ENCODE data around the gene RNLS. TPM values are rescaled to one million over a fixed set of nuclear protein-coding genes. Genes with fewer than 3 reads are reported as not detected.

RNLS gene
- total and polyA plus RNA-seq, 2 of the 8 experiments (the other 6 are each of a cell fraction or from before 2014, with no cell fraction given): 7.5 to 12.7 TPM

GRCh38 chr10:88390041-88390440 lies 193.1 kb downstream of the RNLS start:
- 87% methylated on average over 4 of the region's 4 CpGs; no CpG with 5 or more reads in 1 of the 2 experiments for WGBS, 2 experiments (ENCODE audit: extremely low coverage in 1 of 2, insufficient coverage in 1 of 2, insufficient read length in 1 of 2, insufficient replicate concordance in 2 of 2, low coverage in 1 of 2, low lambda C conversion rate in 2 of 2, missing lambda C conversion rate in 1 of 2)
- CTCF ChIA-PET (ENCODE audit: partially characterized antibody): interaction anchor here (0.9 to 4.8 kb wide), 30 partner anchors 10 to 572 kb away, joined by 3 to 25 read pairs (median 5); partner anchors contain the start of genes ATAD1, KLLN and PTEN

More at GRCh38 chr10:88390041-88390440, 193.1 kb downstream of the RNLS start:
- no peak for FAIRE-seq
- H3K27ac ChIP-seq (ENCODE audit: low read depth, low read length): no peak overlapping the region
- no peak for DNase-seq (ENCODE audit: low read depth in 1 of 2, low spot score in 2 of 2)
- no peak overlapping the region for H2BK5ac ChIP-seq (ENCODE audit: low read depth, low read length)
- H2AK5ac ChIP-seq (ENCODE audit: low read depth, low read length): no peak overlapping the region
- H3K79me2 ChIP-seq (ENCODE audit: control insufficient read depth in 1 of 2, insufficient read depth in 2 of 2, low read length in 2 of 2): no peaks in the 10 kb centered on the region
- H3K4ac ChIP-seq (replicated peaks; ENCODE audit: insufficient read length, low read depth, low read length): no peak overlapping the region
- H3K56ac ChIP-seq (replicated peaks; ENCODE audit: insufficient read length, low read depth, low read length): no peak overlapping the region
- H2BK20ac ChIP-seq (ENCODE audit: low read length): no peak overlapping the region
- H3K9me3 ChIP-seq (ENCODE audit: insufficient read depth in 2 of 2, low read depth in 1 of 2, low read length in 1 of 2): no peaks in the 10 kb centered on the region
- no peak overlapping the region for H3K9ac ChIP-seq (replicated peaks in 1 of 4; ENCODE audit: extremely low read depth in 1 of 4, low read depth in 3 of 4, low read length in 3 of 4)
- no peak overlapping the region for H2BK12ac ChIP-seq (ENCODE audit: low read depth, low read length)
- H3K4me3 ChIP-seq (ENCODE audit: extremely low read depth in 1 of 4, insufficient read depth in 2 of 4, low read depth in 3 of 4, low read length in 4 of 4): no peak overlapping the region
- TF ChIP-seq SP4 (IDR thresholded peaks at IDR 0.05; ENCODE audit: low read length): no peak
- TF ChIP-seq CBX5 (IDR thresholded peaks at IDR 0.05; ENCODE audit: low read depth, low read length): no peak
- no peak for TF ChIP-seq TBP (IDR thresholded peaks at IDR 0.05; ENCODE audit: low read depth, low read length)
- no peak for TF ChIP-seq ZNF274 (IDR thresholded peaks at IDR 0.05; ENCODE audit: borderline replicate concordance, extremely low read depth, low read length)
- no peak for TF ChIP-seq BACH1 (IDR thresholded peaks at IDR 0.05; ENCODE audit: low read length)
- TF ChIP-seq HDAC6 (IDR thresholded peaks at IDR 0.05; ENCODE audit: low read depth, low read length): no peak
- TF ChIP-seq CBX8 (IDR thresholded peaks at IDR 0.05; ENCODE audit: borderline replicate concordance, low read depth, low read length): no peak
- no peak for TF ChIP-seq JUND (IDR thresholded peaks at IDR 0.05; ENCODE audit: low read length)
- no peak for TF ChIP-seq EP300 (IDR thresholded peaks at IDR 0.05; ENCODE audit: borderline replicate concordance in 1 of 2, low read depth in 2 of 2, low read length in 2 of 2)
- H3K18ac ChIP-seq (ENCODE audit: extremely low read depth, low read length): no peak overlapping the region
- H4K8ac ChIP-seq (ENCODE audit: extremely low read depth, insufficient read depth, low read length): no peak overlapping the region
- no peaks in the 10 kb centered on the region for H3K36me3 ChIP-seq (ENCODE audit: control insufficient read depth in 2 of 4, insufficient read depth in 4 of 4, low read length in 3 of 4)
- H3K14ac ChIP-seq (ENCODE audit: insufficient read length): no peak overlapping the region
- H2BK15ac ChIP-seq (ENCODE audit: low read length): no peak overlapping the region
- no peak overlapping the region for H2BK120ac ChIP-seq (replicated peaks; ENCODE audit: low read depth, low read length)
- no peaks in the 10 kb centered on the region for H3K23me2 ChIP-seq (ENCODE audit: low read depth, low read length)
- no peak overlapping the region for H2AFZ ChIP-seq (ENCODE audit: low read length)
- no peak overlapping the region for H3K23ac ChIP-seq (ENCODE audit: insufficient read length)
- peaks cover 0 to 2% (median 0%) of the 10 kb centered on the region in 4 experiments; a peak in 1 of 7 replicates for H3K4me1 ChIP-seq (replicated peaks in 1 of 4; ENCODE audit: control insufficient read depth in 3 of 4, insufficient read depth in 4 of 4, low read length in 3 of 4)
- POLR2A ChIA-PET (ENCODE audit: partially characterized antibody): no interaction called here
- no peaks in the 10 kb centered on the region for H4K20me1 ChIP-seq (replicated peaks in 1 of 2; ENCODE audit: control insufficient read depth in 1 of 2, insufficient read depth in 2 of 2, low read length in 2 of 2)
- no peak overlapping the region for H4K91ac ChIP-seq (replicated peaks; ENCODE audit: insufficient read length, low read length)
- H3K4me2 ChIP-seq (ENCODE audit: insufficient read depth in 1 of 2, low read depth in 2 of 2, low read length in 2 of 2): no peak overlapping the region
- no peaks in the 10 kb centered on the region for H3K27me3 ChIP-seq (replicated peaks in 1 of 4; ENCODE audit: control insufficient read depth in 3 of 4, extremely low read depth in 1 of 4, insufficient read depth in 3 of 4, low read length in 3 of 4)
- H4K5ac ChIP-seq (ENCODE audit: insufficient read length, low read depth, low read length): no peak overlapping the region
- H3K79me1 ChIP-seq (ENCODE audit: low read depth, low read length): no peaks in the 10 kb centered on the region
